Liver (tissue), 9 donors: ENCODE data around the gene SLC12A7. TPM values are rescaled to one million over a fixed set of nuclear protein-coding genes. Genes with fewer than 3 reads are reported as not detected.
"Not testable (repeated sequence)": the region's sequence is repeated elsewhere in the genome, so short reads cannot be mapped to it uniquely, and the experiment has no call there.

Experiments
- DNase-seq: peaks from one replicate; pipeline ENCODE4 v3.0.0-alpha.2; 2017; ENCODE audit warnings: low spot score
- H3K27ac ChIP-seq, 2 donors: one replicate each; pipeline ENCODE4 v1.7.0; 2013; ENCODE audit warnings: inconsistent platforms in 2 of 2, low read length in 2 of 2, control low read depth in 1 of 2, low read depth in 1 of 2, mild to moderate bottlenecking in 1 of 2
- H3K27me3 ChIP-seq, 4 donors: one replicate each; pipeline versions ENCODE4 v1.6.1 to v1.7.0; 2013; ENCODE audit warnings: low read length in 3 of 4, inconsistent platforms in 1 of 4, mild to moderate bottlenecking in 1 of 4, moderate library complexity in 1 of 4; ENCODE audit not compliant: control insufficient read depth in 4 of 4, insufficient read depth in 4 of 4
- H3K36me3 ChIP-seq, 4 donors: one replicate each; pipeline versions ENCODE4 v1.6.1 to v1.7.0; 2013; ENCODE audit warnings: low read length in 3 of 4, mild to moderate bottlenecking in 3 of 4, low read depth in 1 of 4, moderate library complexity in 1 of 4; ENCODE audit not compliant: control insufficient read depth in 4 of 4, insufficient read depth in 3 of 4
- H3K4me1 ChIP-seq, 4 donors: one replicate each; pipeline versions ENCODE4 v1.6.1 to v1.7.0; 2013; ENCODE audit warnings: low read length in 3 of 4, mild to moderate bottlenecking in 3 of 4, moderate library complexity in 1 of 4; ENCODE audit not compliant: control insufficient read depth in 4 of 4, insufficient read depth in 4 of 4
- H3K4me3 ChIP-seq, 3 donors: one replicate each; pipeline versions ENCODE4 v1.6.1 to v1.7.0; 2013; ENCODE audit warnings: low read length in 3 of 3, control low read depth in 1 of 3, low read depth in 1 of 3, mild to moderate bottlenecking in 1 of 3
- H3K9ac ChIP-seq, 2 donors: one replicate each; pipeline ENCODE4 v1.7.0; 2013; ENCODE audit warnings: low read length in 2 of 2, mild to moderate bottlenecking in 2 of 2, moderate library complexity in 2 of 2, control low read depth in 1 of 2, low read depth in 1 of 2
- H3K9me3 ChIP-seq, 4 donors: one replicate each; pipeline versions ENCODE4 v1.6.1 to v1.7.0; 2013; ENCODE audit warnings: low read length in 3 of 4; ENCODE audit not compliant: control insufficient read depth in 4 of 4
- ATF3 ChIP-seq: IDR thresholded peaks from 2 replicates; pipeline ENCODE4 v1.6.1; 2016; ENCODE audit warnings: antibody characterized with exemption
- EGR1 ChIP-seq, 2 donors: IDR thresholded peaks; 2 replicates each; pipeline ENCODE4 v1.6.1; 2016 to 2018; ENCODE audit warnings: antibody characterized with exemption in 2 of 2, low read depth in 2 of 2
- FOXA1 ChIP-seq: IDR thresholded peaks from 2 replicates; pipeline ENCODE4 v1.6.1; 2016; ENCODE audit warnings: antibody characterized with exemption
- FOXA2 ChIP-seq: IDR thresholded peaks from 2 replicates; pipeline ENCODE4 v1.6.1; 2016; ENCODE audit warnings: antibody characterized with exemption
- GABPA ChIP-seq, 2 donors: IDR thresholded peaks in 1 of 2; conservative IDR thresholded peaks in 1 of 2; 2 replicates each; pipeline ENCODE4 v1.6.1; 2016; ENCODE audit warnings: antibody characterized with exemption in 2 of 2, mild to moderate bottlenecking in 1 of 2, moderate library complexity in 1 of 2
- HNF4A ChIP-seq, 2 donors: conservative IDR thresholded peaks; 2 replicates each; pipeline ENCODE4 v1.6.1; 2016; ENCODE audit warnings: antibody characterized with exemption in 2 of 2, mild to moderate bottlenecking in 2 of 2
- HNF4G ChIP-seq: IDR thresholded peaks from 2 replicates; pipeline ENCODE4 v1.6.1; 2016; ENCODE audit warnings: antibody characterized with exemption
- JUND ChIP-seq, 2 donors: IDR thresholded peaks; 2 replicates each; pipeline ENCODE4 v1.6.1; 2016; ENCODE audit warnings: antibody characterized with exemption in 2 of 2
- NR2F2 ChIP-seq: IDR thresholded peaks from 2 replicates; pipeline ENCODE4 v1.6.1; 2016; ENCODE audit warnings: antibody characterized with exemption
- RAD21 ChIP-seq, 2 donors: IDR thresholded peaks; 2 replicates each; pipeline ENCODE4 v1.6.1; 2016; ENCODE audit warnings: antibody characterized with exemption in 2 of 2, mild to moderate bottlenecking in 2 of 2
- RXRA ChIP-seq, 2 donors: IDR thresholded peaks; 2 replicates each; pipeline ENCODE4 v1.6.1; 2017 to 2018; ENCODE audit warnings: antibody characterized with exemption in 2 of 2, mild to moderate bottlenecking in 1 of 2
- SP1 ChIP-seq: IDR thresholded peaks from 2 replicates; pipeline ENCODE4 v1.6.1; 2018; ENCODE audit warnings: antibody characterized with exemption, mild to moderate bottlenecking
- TAF1 ChIP-seq: conservative IDR thresholded peaks from 2 replicates; pipeline ENCODE4 v1.6.1; 2016; ENCODE audit warnings: antibody characterized with exemption, mild to moderate bottlenecking
- YY1 ChIP-seq: IDR thresholded peaks from 2 replicates; pipeline ENCODE4 v1.6.1; 2016; ENCODE audit warnings: antibody characterized with exemption, mild to moderate bottlenecking
- ZBTB33 ChIP-seq: IDR thresholded peaks from 2 replicates; pipeline ENCODE4 v1.6.1; 2016; ENCODE audit warnings: antibody characterized with exemption
- WGBS: extraction: QIAGEN DNeasy Blood & Tissue Kit; methylation state at CpG from one replicate; pipeline ENCODE4 v1.1.7; 2013; 5-methylcytosine and 5-hydroxymethylcytosine counted together
- polyA plus RNA-seq, 2 donors: library from polyadenylated mRNA; stranded (reverse) in 1 of 2; unstranded in 1 of 2; fragments of 200-250 nt in 1 of 2; fragments of >200 nt in 1 of 2; fragmentation: Nextera tagmentation in 1 of 2; extraction: Ambion mirVana in 1 of 2; gene quantifications; one replicate each; pipeline versions ENCODE4 v1.2.1 to v1.2.3, GENCODE V29; 2013 to 2015
- total RNA-seq, 2 donors: library from RNA; depleted of rRNA; stranded (reverse); fragments of >200 nt; gene quantifications; one replicate each; pipeline ENCODE4 v1.2.3, GENCODE V29; 2014
- TF ChIP-seq, protein P1 (sequence below): IDR thresholded peaks from 2 replicates; pipeline ENCODE4 v1.6.1; 2016; ENCODE audit warnings: antibody characterized with exemption
- TF ChIP-seq, protein P2 (sequence below): fragments of 150-350 bp; IDR thresholded peaks from 2 replicates; pipeline ENCODE4 v1.5.1; 2017; ENCODE audit warnings: improper control_type of control experiment, low read depth, low read length; ENCODE audit not compliant: missing input control
- donor health status: healthy.
- donor health status: healthy.
- donor health status: healthy.
- donor health status: healthy.
- donor health status: healthy.

Gene SLC12A7
- total and polyA plus RNA-seq, 4 donors, result 12.3 to 64.2 (median 28.9) TPM

- DNase-seq, result no peak
- Histone ChIP-seq H3K4me1 (peaks cover 0 to 3% (median 0%) of the 10 kb centered on the region in 4 donors), H3K27ac (no peak overlapping the region), H3K9ac (no peak overlapping the region), H3K4me3 (no peak overlapping the region), H3K9me3 (no peaks in the 10 kb centered on the region), H3K27me3 (no peaks in the 10 kb centered on the region), H3K36me3 (peaks cover 47 to 76% (median 52%) of the 10 kb centered on the region in 4 donors)
- TF ChIP-seq SP1 (no peak), HNF4G (no peak), FOXA1 (no peak), YY1 (no peak), ATF3 (no peak), TAF1 (no peak), HNF4A (conservative IDR thresholded peaks at IDR 0.05) (no peak), RXRA (IDR thresholded peaks at IDR 0.05) (no peak), EGR1 (IDR thresholded peaks at IDR 0.05; ENCODE audit: low read depth in 2 of 2) (no peak), FOXA2 (no peak), JUND (IDR thresholded peaks at IDR 0.05) (no peak), NR2F2 (no peak), GABPA (IDR thresholded peaks at IDR 0.05 in 1 of 2, conservative IDR thresholded peaks at IDR 0.05 in 1 of 2) (no peak)
- TF ChIP-seq, protein P1, sequence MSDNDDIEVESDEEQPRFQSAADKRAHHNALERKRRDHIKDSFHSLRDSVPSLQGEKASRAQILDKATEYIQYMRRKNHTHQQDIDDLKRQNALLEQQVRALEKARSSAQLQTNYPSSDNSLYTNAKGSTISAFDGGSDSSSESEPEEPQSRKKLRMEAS, result no peak
- 95% methylated on average over 57 of the region's 57 CpGs for WGBS
These were observed 27.8 kb downstream of the SLC12A7 start for GRCh38 chr5:1083823-1084605.

- H3K9ac ChIP-seq, H3K27me3 ChIP-seq, H3K27ac ChIP-seq, H3K4me3 ChIP-seq, H3K9me3 ChIP-seq, H3K4me1 ChIP-seq, DNase-seq: not testable (repeated sequence)
- H3K36me3 ChIP-seq, result peaks cover 43 to 78% (median 57%) of the 10 kb centered on the region in 4 donors
- 84% methylated on average over 15 of the region's 15 CpGs for WGBS
These were observed 28.8 kb downstream of the SLC12A7 start for GRCh38 chr5:1083026-1083425.

- H3K4me1 ChIP-seq, result no peaks in the 10 kb centered on the region
- TF ChIP-seq JUND (IDR thresholded peaks at IDR 0.05), result no peak
- no peak for TF ChIP-seq HNF4A (conservative IDR thresholded peaks at IDR 0.05)
- TF ChIP-seq RXRA (IDR thresholded peaks at IDR 0.05), result no peak
- TF ChIP-seq SP1, result no peak
- no peak for TF ChIP-seq FOXA2
- no peak for TF ChIP-seq YY1
- TF ChIP-seq, protein P2, sequence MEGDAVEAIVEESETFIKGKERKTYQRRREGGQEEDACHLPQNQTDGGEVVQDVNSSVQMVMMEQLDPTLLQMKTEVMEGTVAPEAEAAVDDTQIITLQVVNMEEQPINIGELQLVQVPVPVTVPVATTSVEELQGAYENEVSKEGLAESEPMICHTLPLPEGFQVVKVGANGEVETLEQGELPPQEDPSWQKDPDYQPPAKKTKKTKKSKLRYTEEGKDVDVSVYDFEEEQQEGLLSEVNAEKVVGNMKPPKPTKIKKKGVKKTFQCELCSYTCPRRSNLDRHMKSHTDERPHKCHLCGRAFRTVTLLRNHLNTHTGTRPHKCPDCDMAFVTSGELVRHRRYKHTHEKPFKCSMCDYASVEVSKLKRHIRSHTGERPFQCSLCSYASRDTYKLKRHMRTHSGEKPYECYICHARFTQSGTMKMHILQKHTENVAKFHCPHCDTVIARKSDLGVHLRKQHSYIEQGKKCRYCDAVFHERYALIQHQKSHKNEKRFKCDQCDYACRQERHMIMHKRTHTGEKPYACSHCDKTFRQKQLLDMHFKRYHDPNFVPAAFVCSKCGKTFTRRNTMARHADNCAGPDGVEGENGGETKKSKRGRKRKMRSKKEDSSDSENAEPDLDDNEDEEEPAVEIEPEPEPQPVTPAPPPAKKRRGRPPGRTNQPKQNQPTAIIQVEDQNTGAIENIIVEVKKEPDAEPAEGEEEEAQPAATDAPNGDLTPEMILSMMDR, result no peak
- no peak for TF ChIP-seq ZBTB33
- no peak for TF ChIP-seq GABPA (IDR thresholded peaks at IDR 0.05 in 1 of 2, conservative IDR thresholded peaks at IDR 0.05 in 1 of 2)
- no peak for TF ChIP-seq TAF1
- no peak for TF ChIP-seq HNF4G
- TF ChIP-seq RAD21 (IDR thresholded peaks at IDR 0.05), result no peak
- no peak for TF ChIP-seq EGR1 (IDR thresholded peaks at IDR 0.05; ENCODE audit: low read depth in 2 of 2)
- no peak overlapping the region for H3K4me3 ChIP-seq
- no peaks in the 10 kb centered on the region for H3K27me3 ChIP-seq
- H3K27ac ChIP-seq, result no peak overlapping the region
- DNase-seq, result no peak
- H3K36me3 ChIP-seq, result peaks cover 44 to 77% (median 48%) of the 10 kb centered on the region in 4 donors
- H3K9me3 ChIP-seq, result no peaks in the 10 kb centered on the region
- WGBS, result 87% methylated on average over 26 of the region's 26 CpGs
- H3K9ac ChIP-seq, result no peak overlapping the region
These were observed 30.3 kb downstream of the SLC12A7 start for GRCh38 chr5:1081519-1081918.
